Measurements from ENCODE around the gene ATG10. TPM values are rescaled to one million over a fixed set of nuclear protein-coding genes. Genes with fewer than 3 reads are reported as not detected.
A peak's percentile ranks its signal among the peaks of the same experiment; 100 is the strongest.
"Not testable (repeated sequence)": the region's sequence is repeated elsewhere in the genome, so short reads cannot be mapped to it uniquely, and the experiment has no call there.

ATG10 gene
- total RNA-seq, 1 experiment from 2014 or later: 12.2 TPM

DNA sequence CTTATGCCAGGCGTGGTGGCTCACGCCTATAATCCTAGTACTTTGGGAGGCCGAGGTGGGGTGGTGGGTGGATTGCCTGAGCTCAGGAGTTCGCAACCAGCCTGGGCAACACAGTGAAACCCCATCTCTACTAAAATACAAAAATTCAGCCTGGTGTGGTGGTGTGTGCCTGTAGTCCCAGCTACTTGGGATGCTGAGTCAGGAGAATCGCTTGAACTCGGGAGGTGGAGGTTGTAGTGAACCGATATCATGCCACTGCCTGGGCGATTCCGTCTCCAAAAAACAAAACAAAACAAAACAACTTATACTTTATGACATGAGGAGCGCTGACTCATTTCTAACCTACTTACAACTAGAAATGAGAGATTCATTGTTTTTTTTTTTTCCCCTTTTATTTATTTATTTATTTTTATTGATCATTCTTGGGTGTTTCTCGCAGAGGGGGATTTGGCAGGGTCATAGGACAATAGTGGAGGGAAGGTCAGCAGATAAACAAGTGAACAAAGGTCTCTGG lies 10.4 kb downstream of the ATG10 start:
- peaks cover 19% of the 10 kb centered on the region for H3K9me3 Mint-ChIP-seq
- H3K27me3 Mint-ChIP-seq (ENCODE audit: low read depth); H3K4me3 Mint-ChIP-seq; CTCF ChIA-PET; ATAC-seq; POLR2A ChIA-PET; DNase-seq (ENCODE audit: low spot score): not testable (repeated sequence)
- H3K4me1 Mint-ChIP-seq: peaks cover 31% of the 10 kb centered on the region
- H3K27ac Mint-ChIP-seq: peak overlapping the region; percentile 87; the same call in 1 of the 2 replicates
- H3K36me3 Mint-ChIP-seq: peaks cover 55% of the 10 kb centered on the region
- 0 out of 2 replicates have a peak, but pooled peaks have one; percentile 20 for TF ChIP-seq ZNF121 (CRISPR knock-in tag; IDR thresholded peaks at IDR 0.05)

DNA sequence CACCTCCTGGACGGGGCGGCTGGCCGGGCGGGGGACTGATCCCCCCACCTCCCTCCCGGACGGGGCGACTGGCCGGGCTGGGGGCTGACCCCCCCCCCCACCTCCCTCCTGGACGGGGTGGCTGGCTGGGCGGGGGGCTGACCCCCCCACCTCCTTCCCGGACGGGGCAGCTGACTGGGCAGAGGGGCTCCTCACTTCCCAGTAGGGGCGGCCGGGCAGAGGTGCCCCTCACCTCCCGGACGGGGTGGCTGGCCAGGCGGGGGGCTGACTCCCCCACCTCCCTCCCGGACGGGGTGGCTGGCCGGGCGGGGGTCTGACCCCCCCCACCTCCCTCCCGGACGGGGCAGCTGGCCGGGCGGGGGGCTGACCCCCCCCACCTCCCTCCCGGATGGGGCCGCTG lies 11.3 kb downstream of the ATG10 start:
- H3K4me3 Mint-ChIP-seq; POLR2A ChIA-PET; CTCF ChIA-PET; H3K27me3 Mint-ChIP-seq (ENCODE audit: low read depth); DNase-seq (ENCODE audit: low spot score); H3K27ac Mint-ChIP-seq; ATAC-seq: not testable (repeated sequence)
- H3K36me3 Mint-ChIP-seq: peaks cover 49% of the 10 kb centered on the region
- peaks cover 19% of the 10 kb centered on the region for H3K9me3 Mint-ChIP-seq
- H3K4me1 Mint-ChIP-seq: peaks cover 31% of the 10 kb centered on the region

DNA sequence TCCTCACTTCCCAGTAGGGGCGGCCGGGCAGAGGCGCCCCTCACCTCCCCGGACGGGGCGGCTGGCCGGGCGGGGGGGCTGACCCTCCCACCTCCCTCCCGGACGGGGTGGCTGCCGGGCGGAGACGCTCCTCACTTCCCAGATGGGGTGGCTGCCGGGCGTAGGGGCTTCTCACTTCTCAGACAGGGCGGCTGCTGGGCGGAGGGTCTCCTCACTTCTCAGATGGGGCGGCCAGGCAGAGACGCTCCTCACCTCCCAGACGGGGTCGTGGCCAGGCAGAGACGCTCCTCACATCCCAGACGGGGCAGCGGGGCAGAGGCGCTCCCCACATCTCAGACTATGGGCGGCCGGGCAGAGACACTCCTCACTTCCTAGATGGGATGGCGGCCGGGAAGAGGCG lies 11.7 kb downstream of the ATG10 start:
- H3K27me3 Mint-ChIP-seq (ENCODE audit: low read depth); H3K4me3 Mint-ChIP-seq; DNase-seq (ENCODE audit: low spot score); ATAC-seq; H3K27ac Mint-ChIP-seq; CTCF ChIA-PET; POLR2A ChIA-PET: not testable (repeated sequence)
- H3K4me1 Mint-ChIP-seq: peaks cover 30% of the 10 kb centered on the region
- peaks cover 48% of the 10 kb centered on the region for H3K36me3 Mint-ChIP-seq
- H3K9me3 Mint-ChIP-seq: peaks cover 15% of the 10 kb centered on the region

DNA sequence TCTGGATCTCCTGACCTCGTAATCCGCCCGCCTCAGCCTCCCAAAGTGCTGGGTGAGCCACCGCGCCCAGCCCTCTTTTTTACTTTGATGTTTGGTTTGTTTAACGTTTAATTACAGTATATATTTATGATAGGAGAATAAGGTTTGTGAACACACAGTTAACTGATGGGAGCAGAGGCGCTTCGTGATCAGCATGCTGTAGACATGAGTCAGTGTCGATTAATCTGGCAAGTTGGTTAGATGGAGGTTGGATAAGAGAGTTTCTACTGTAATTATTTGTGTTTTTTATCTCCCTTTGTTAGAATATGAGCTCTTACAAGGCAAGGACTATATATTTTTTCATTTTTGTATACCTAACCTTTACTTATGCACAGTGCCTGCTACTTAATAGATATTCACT lies 14.3 kb downstream of the ATG10 start:
- ATAC-seq (no peak), DNase-seq (ENCODE audit: low spot score) (no peak)
- H3K4me1 Mint-ChIP-seq: peaks cover 11% of the 10 kb centered on the region
- H3K27ac Mint-ChIP-seq: no peak overlapping the region
- H3K4me3 Mint-ChIP-seq: no peak overlapping the region
- H3K27me3 Mint-ChIP-seq (ENCODE audit: low read depth): no peaks in the 10 kb centered on the region; the same call in 1 of the 2 replicates
- ChIA-PET CTCF (no interaction called here), POLR2A (no interaction called here)
- peaks cover 50% of the 10 kb centered on the region for H3K36me3 Mint-ChIP-seq
- peaks cover 14% of the 10 kb centered on the region for H3K9me3 Mint-ChIP-seq
- TF ChIP-seq, protein P1, sequence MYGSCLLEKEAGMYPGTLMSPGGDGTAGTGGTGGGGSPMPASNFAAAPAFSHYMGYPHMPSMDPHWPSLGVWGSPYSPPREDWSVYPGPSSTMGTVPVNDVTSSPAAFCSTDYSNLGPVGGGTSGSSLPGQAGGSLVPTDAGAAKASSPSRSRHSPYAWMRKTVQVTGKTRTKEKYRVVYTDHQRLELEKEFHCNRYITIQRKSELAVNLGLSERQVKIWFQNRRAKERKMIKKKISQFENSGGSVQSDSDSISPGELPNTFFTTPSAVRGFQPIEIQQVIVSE (CRISPR knock-in tag; IDR thresholded peaks at IDR 0.05; ENCODE audit: borderline replicate concordance): no peak
- TF ChIP-seq NR1H2 (CRISPR knock-in tag; IDR thresholded peaks at IDR 0.05) (no peak), HMGA2 (CRISPR knock-in tag; IDR thresholded peaks at IDR 0.05) (no peak), NR3C1 (CRISPR knock-in tag; conservative IDR thresholded peaks at IDR 0.05; ENCODE audit: low read depth) (no peak), CREB1 (CRISPR knock-in tag; IDR thresholded peaks at IDR 0.05) (no peak), GRHL2 (CRISPR knock-in tag; IDR thresholded peaks at IDR 0.05; ENCODE audit: insufficient replicate concordance, severe bottlenecking) (no peak), ZNF121 (CRISPR knock-in tag; IDR thresholded peaks at IDR 0.05) (no peak), MYBL2 (CRISPR knock-in tag; IDR thresholded peaks at IDR 0.05) (no peak)
- TF ChIP-seq, protein P2, sequence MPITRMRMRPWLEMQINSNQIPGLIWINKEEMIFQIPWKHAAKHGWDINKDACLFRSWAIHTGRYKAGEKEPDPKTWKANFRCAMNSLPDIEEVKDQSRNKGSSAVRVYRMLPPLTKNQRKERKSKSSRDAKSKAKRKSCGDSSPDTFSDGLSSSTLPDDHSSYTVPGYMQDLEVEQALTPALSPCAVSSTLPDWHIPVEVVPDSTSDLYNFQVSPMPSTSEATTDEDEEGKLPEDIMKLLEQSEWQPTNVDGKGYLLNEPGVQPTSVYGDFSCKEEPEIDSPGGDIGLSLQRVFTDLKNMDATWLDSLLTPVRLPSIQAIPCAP (CRISPR knock-in tag; IDR thresholded peaks at IDR 0.05): no peak
- TF ChIP-seq, protein P3, sequence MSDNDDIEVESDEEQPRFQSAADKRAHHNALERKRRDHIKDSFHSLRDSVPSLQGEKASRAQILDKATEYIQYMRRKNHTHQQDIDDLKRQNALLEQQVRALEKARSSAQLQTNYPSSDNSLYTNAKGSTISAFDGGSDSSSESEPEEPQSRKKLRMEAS (CRISPR knock-in tag; IDR thresholded peaks at IDR 0.05): no peak

DNA sequence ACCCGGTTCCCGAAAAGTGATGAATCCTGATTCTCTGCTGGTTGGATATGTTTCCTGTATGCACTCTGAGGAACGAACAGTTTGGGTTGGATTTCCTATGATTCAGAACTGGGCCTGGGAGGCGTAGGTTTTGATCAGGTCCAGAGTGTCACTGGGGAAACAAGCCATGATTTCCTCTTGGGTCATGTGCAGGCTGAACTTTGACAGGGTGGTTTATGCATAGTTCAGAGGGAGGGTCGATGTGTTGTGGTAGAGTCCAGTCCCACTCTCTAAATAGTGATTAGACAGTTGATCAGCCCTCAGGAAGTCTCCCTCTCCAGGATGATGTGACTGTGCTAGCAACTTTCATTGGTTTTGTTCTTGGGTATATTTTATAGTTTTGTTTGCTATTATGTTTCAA lies 17.4 kb downstream of the ATG10 start:
- Mint-ChIP-seq H3K4me1 (no peaks in the 10 kb centered on the region), H3K4me3 (no peak overlapping the region), H3K27me3 (ENCODE audit: low read depth) (no peaks in the 10 kb centered on the region), H3K9me3 (peaks cover 10% of the 10 kb centered on the region), H3K27ac (peak overlapping the region; percentile 84), H3K36me3 (peaks cover 29% of the 10 kb centered on the region)
- no peak for DNase-seq (ENCODE audit: low spot score)
- TF ChIP-seq FOXP1 (CRISPR knock-in tag; IDR thresholded peaks at IDR 0.05; ENCODE audit: borderline replicate concordance): no peak
- no peak for TF ChIP-seq ZNF423 (CRISPR knock-in tag; IDR thresholded peaks at IDR 0.05)
- no peak for TF ChIP-seq FOXK1 (CRISPR knock-in tag; IDR thresholded peaks at IDR 0.05)
- TF ChIP-seq TP53 (CRISPR knock-in tag; IDR thresholded peaks at IDR 0.05): no peak
- no peak for TF ChIP-seq GTF2I (CRISPR knock-in tag; conservative IDR thresholded peaks at IDR 0.05)
- TF ChIP-seq, protein P4, sequence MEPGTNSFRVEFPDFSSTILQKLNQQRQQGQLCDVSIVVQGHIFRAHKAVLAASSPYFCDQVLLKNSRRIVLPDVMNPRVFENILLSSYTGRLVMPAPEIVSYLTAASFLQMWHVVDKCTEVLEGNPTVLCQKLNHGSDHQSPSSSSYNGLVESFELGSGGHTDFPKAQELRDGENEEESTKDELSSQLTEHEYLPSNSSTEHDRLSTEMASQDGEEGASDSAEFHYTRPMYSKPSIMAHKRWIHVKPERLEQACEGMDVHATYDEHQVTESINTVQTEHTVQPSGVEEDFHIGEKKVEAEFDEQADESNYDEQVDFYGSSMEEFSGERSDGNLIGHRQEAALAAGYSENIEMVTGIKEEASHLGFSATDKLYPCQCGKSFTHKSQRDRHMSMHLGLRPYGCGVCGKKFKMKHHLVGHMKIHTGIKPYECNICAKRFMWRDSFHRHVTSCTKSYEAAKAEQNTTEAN (CRISPR knock-in tag; IDR thresholded peaks at IDR 0.05): no peak
- TF ChIP-seq, protein P5, sequence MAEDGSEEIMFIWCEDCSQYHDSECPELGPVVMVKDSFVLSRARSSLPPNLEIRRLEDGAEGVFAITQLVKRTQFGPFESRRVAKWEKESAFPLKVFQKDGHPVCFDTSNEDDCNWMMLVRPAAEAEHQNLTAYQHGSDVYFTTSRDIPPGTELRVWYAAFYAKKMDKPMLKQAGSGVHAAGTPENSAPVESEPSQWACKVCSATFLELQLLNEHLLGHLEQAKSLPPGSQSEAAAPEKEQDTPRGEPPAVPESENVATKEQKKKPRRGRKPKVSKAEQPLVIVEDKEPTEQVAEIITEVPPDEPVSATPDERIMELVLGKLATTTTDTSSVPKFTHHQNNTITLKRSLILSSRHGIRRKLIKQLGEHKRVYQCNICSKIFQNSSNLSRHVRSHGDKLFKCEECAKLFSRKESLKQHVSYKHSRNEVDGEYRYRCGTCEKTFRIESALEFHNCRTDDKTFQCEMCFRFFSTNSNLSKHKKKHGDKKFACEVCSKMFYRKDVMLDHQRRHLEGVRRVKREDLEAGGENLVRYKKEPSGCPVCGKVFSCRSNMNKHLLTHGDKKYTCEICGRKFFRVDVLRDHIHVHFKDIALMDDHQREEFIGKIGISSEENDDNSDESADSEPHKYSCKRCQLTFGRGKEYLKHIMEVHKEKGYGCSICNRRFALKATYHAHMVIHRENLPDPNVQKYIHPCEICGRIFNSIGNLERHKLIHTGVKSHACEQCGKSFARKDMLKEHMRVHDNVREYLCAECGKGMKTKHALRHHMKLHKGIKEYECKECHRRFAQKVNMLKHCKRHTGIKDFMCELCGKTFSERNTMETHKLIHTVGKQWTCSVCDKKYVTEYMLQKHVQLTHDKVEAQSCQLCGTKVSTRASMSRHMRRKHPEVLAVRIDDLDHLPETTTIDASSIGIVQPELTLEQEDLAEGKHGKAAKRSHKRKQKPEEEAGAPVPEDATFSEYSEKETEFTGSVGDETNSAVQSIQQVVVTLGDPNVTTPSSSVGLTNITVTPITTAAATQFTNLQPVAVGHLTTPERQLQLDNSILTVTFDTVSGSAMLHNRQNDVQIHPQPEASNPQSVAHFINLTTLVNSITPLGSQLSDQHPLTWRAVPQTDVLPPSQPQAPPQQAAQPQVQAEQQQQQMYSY (CRISPR knock-in tag; IDR thresholded peaks at IDR 0.05): no peak
- ChIA-PET CTCF (no interaction called here), POLR2A (interaction anchor here (0.7 kb wide), 1 partner anchor 88 kb away, joined by 5 read pairs; no protein-coding TSS in a partner anchor)
- no peak for ATAC-seq

Measured in WTC11 (cell line).